Measurements from ENCODE around the gene ZNF335.
"Not testable (repeated sequence)": the region's sequence is repeated elsewhere in the genome, so short reads cannot be mapped to it uniquely, and the experiment has no call there.

Gene ZNF335

GRCh38 chr20:45970646-45971424, 1.2 kb downstream of the ZNF335 start:
- no peak for DNase-seq (ENCODE audit: low read depth in 2 of 2, low spot score in 1 of 2)

GRCh38 chr20:45969712-45970634, 2.0 kb downstream of the ZNF335 start:
- DNase-seq (ENCODE audit: low read depth in 2 of 2, low spot score in 1 of 2), result no peak

- no peak for DNase-seq (ENCODE audit: low read depth in 2 of 2, low spot score in 1 of 2)
These were observed 2.9 kb downstream of the ZNF335 start for GRCh38 chr20:45968801-45969711.

- no peak for DNase-seq (ENCODE audit: low read depth in 2 of 2, low spot score in 1 of 2)
These were observed 3.8 kb downstream of the ZNF335 start for GRCh38 chr20:45968081-45968671.

- no peak for DNase-seq (ENCODE audit: low read depth in 2 of 2, low spot score in 1 of 2)
These were observed 4.4 kb downstream of the ZNF335 start for GRCh38 chr20:45967551-45968080.

- no peak for DNase-seq (ENCODE audit: low read depth in 2 of 2, low spot score in 1 of 2)
These were observed 6.6 kb downstream of the ZNF335 start for GRCh38 chr20:45965169-45966002.

GRCh38 chr20:45964006-45964400, 8.0 kb downstream of the ZNF335 start:
- DNase-seq (ENCODE audit: low read depth in 2 of 2, low spot score in 1 of 2), result no peak

GRCh38 chr20:45963059-45964005, 8.7 kb downstream of the ZNF335 start:
- no peak for DNase-seq (ENCODE audit: low read depth in 2 of 2, low spot score in 1 of 2)

GRCh38 chr20:45962031-45962755, 9.8 kb downstream of the ZNF335 start:
- no peak for DNase-seq (ENCODE audit: low read depth in 2 of 2, low spot score in 1 of 2)

- DNase-seq (ENCODE audit: low read depth in 2 of 2, low spot score in 1 of 2), result no peak
These were observed 11.9 kb downstream of the ZNF335 start for GRCh38 chr20:45959956-45960630.

- no peak for DNase-seq (ENCODE audit: low read depth in 2 of 2, low spot score in 1 of 2)
These were observed 12.9 kb downstream of the ZNF335 start for GRCh38 chr20:45959126-45959525.

- no peak for DNase-seq (ENCODE audit: low read depth in 2 of 2, low spot score in 1 of 2)
These were observed 13.4 kb downstream of the ZNF335 start for GRCh38 chr20:45958593-45958992.

GRCh38 chr20:45957021-45957941, 14.7 kb downstream of the ZNF335 start:
- no peak for DNase-seq (ENCODE audit: low read depth in 2 of 2, low spot score in 1 of 2)

GRCh38 chr20:45956326-45956725, 15.7 kb downstream of the ZNF335 start:
- not testable (repeated sequence) for DNase-seq (ENCODE audit: low read depth in 2 of 2, low spot score in 1 of 2)

- DNase-seq (ENCODE audit: low read depth in 2 of 2, low spot score in 1 of 2), result no peak
These were observed 18.3 kb downstream of the ZNF335 start for GRCh38 chr20:45953672-45954071.

GRCh38 chr20:45952861-45953260, 19.1 kb downstream of the ZNF335 start:
- DNase-seq (ENCODE audit: low read depth in 2 of 2, low spot score in 1 of 2), result no peak

All from stimulated activated CD8-positive, alpha-beta memory T cell treated with anti-CD3 and anti-CD28 coated beads, Interleukin-4, amount 100 ng/mL, for 4 hours (primary cell).